Tibial nerve (tissue), 4 donors: ENCODE measurements around the gene CTSA. TPM values are rescaled to one million over a fixed set of nuclear protein-coding genes. Genes with fewer than 3 reads are reported as not detected.
"Not testable (repeated sequence)": the region's sequence is repeated elsewhere in the genome, so short reads cannot be mapped to it uniquely, and the experiment has no call there.

ENCODE experiments used
- DNase-seq, 2 donors: peaks; one replicate each; pipeline ENCODE4 v3.0.0-alpha.2; 2019; ENCODE audit warnings: low spot score in 2 of 2
- H3K27ac ChIP-seq, 4 donors: fragments of 200-600 bp; sonication (generic) in 3 of 4; one replicate each; pipeline ENCODE4 v1.5.1; 2017 to 2019; ENCODE audit warnings: mild to moderate bottlenecking in 1 of 4
- H3K27me3 ChIP-seq, 2 donors: fragments of 200-600 bp; sonication (generic) in 1 of 2; one replicate each; pipeline versions ENCODE4 v1.5.1 to v1.6.0; 2017 to 2019
- H3K36me3 ChIP-seq, 3 donors: fragments of 200-600 bp; sonication (generic); one replicate each; pipeline ENCODE4 v1.5.1; 2018 to 2019
- H3K4me1 ChIP-seq, 4 donors: fragments of 200-600 bp; sonication (generic) in 3 of 4; one replicate each; pipeline ENCODE4 v1.5.1; 2017 to 2019
- H3K4me3 ChIP-seq, 4 donors: fragments of 200-600 bp; sonication (generic) in 3 of 4; one replicate each; pipeline ENCODE4 v1.5.1; 2017 to 2019; ENCODE audit warnings: mild to moderate bottlenecking in 1 of 4, moderate library complexity in 1 of 4
- H3K9me3 ChIP-seq, 4 donors: fragments of 200-600 bp; sonication (generic) in 3 of 4; one replicate each; pipeline ENCODE4 v1.5.1; 2017 to 2019
- CTCF ChIP-seq, 5 experiments: fragments of 200-600 bp in 3 of 5; fragments of 450-650 bp in 2 of 5; sonication (generic) in 3 of 5; IDR thresholded peaks; one replicate each; pipeline ENCODE4 v1.5.1; 2016 to 2019; ENCODE audit warnings: antibody characterized with exemption in 5 of 5, mild to moderate bottlenecking in 3 of 5, moderate library complexity in 2 of 5
- EP300 ChIP-seq, 2 donors: sonication (generic); formaldehyde crosslinking; IDR thresholded peaks; one replicate each; pipeline ENCODE4 v1.6.1; 2017; ENCODE audit warnings: antibody characterized with exemption in 2 of 2, mild to moderate bottlenecking in 1 of 2
- POLR2A ChIP-seq, 2 donors: fragments of 450-650 bp; IDR thresholded peaks; one replicate each; pipeline ENCODE4 v1.6.1; 2017; ENCODE audit warnings: antibody characterized with exemption in 2 of 2, mild to moderate bottlenecking in 2 of 2, moderate library complexity in 2 of 2
- WGBS, 2 donors: methylation state at CpG; one replicate each; pipeline ENCODE4 v1.1.5; 2018; 5-methylcytosine and 5-hydroxymethylcytosine counted together
- total RNA-seq, 4 donors: library from RNA; depleted of rRNA; stranded (reverse); fragments of >200 nt; gene quantifications; one replicate each; pipeline ENCODE4 v1.1.0, GENCODE V29; 2016

Gene CTSA
- total RNA-seq, 4 donors from 2014 or later, result 50.4 to 87.3 (median 71.7) TPM

DNA sequence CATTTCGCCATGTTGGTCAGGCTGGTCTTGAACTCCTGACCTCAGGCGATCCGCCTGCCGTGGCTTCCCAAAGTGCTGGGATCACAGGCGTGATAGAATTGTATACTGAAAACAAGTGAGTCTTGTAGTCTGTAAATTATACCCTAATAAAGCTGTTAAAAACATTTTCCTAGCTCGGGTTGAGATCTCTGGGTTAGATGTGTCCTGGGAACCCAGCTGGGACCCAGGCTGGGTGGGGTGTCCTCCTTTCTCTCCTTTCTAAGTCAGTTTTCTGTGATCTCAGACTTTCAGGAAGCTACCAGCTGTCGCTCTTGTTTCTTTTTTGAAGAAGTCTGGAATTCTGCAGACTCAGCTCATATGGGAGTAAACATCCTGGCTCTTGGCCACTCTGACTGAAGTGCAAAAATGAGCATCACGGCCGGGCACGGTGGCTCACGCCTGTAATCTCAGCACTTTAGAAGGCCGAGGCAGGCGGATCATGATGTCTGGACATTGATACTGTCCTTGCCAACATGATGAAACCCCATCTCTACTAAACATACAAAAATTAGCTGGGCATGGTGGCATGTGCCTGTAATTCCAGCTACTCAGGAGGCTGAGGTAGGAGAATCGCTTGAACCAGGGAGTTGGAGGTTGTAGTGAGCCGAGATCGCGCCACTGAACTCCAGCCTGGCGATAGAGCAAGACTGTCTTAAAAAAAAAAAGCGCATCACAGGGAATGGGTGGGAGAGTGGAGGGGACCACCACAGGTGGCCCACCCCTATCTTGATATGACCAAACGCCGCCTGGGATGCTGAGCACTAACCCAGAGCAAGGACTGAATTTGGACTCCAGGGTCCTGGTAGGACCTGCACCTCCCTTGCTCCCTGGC lies 33.5 kb downstream of the CTSA start:
- Histone ChIP-seq H3K9me3 (no peaks in the 10 kb centered on the region), H3K27ac (peak overlapping the region; percentile 24 to 83 (median 62)), H3K4me3 (no peak overlapping the region), H3K36me3 (no peaks in the 10 kb centered on the region), H3K4me1 (peaks cover 0 to 38% (median 18%) of the 10 kb centered on the region in 4 donors), H3K27me3 (no peaks in the 10 kb centered on the region)
- 38% methylated on average over 21 of the region's 21 CpGs for WGBS, 2 donors
- TF ChIP-seq EP300 (IDR thresholded peaks at IDR 0.05) (peak; percentile 9 to 67), CTCF (IDR thresholded peaks at IDR 0.05) (no peak)
- peak; percentile 41 to 63 for DNase-seq

- Histone ChIP-seq H3K27me3 (no peaks in the 10 kb centered on the region), H3K27ac (peak overlapping the region in 3 of 4 donors; percentile 13 to 83 (median 68)), H3K9me3 (no peaks in the 10 kb centered on the region), H3K4me1 (peaks cover 0 to 25% (median 11%) of the 10 kb centered on the region in 4 donors), H3K4me3 (no peak overlapping the region), H3K36me3 (no peaks in the 10 kb centered on the region)
- no peak for DNase-seq
- WGBS, 2 donors, result 63 to 70% methylated on average over 9 of the region's 9 CpGs
- TF ChIP-seq EP300 (IDR thresholded peaks at IDR 0.05), result no peak
- no peak for TF ChIP-seq POLR2A (IDR thresholded peaks at IDR 0.05)
- TF ChIP-seq CTCF (IDR thresholded peaks at IDR 0.05), result no peak
Measured at GRCh38 chr20:45925821-45926506, 34.8 kb downstream of the CTSA start.

- DNase-seq, result no peak
- Histone ChIP-seq H3K36me3 (peaks cover 0 to 6% (median 0%) of the 10 kb centered on the region in 3 donors), H3K4me1 (peaks cover 0 to 25% (median 11%) of the 10 kb centered on the region in 4 donors), H3K27ac (peak overlapping the region in 1 of 4 donors; percentile 15), H3K4me3 (no peak overlapping the region), H3K27me3 (no peaks in the 10 kb centered on the region), H3K9me3 (no peaks in the 10 kb centered on the region)
- 62 to 87% methylated on average over 2 of the region's 2 CpGs for WGBS, 2 donors
- no peak for TF ChIP-seq POLR2A (IDR thresholded peaks at IDR 0.05)
- TF ChIP-seq EP300 (IDR thresholded peaks at IDR 0.05), result no peak
- no peak for TF ChIP-seq CTCF (IDR thresholded peaks at IDR 0.05)
Measured at GRCh38 chr20:45926731-45927070, 35.6 kb downstream of the CTSA start.

- 85 to 87% methylated on average over 12 to 14 of the region's 14 CpGs for WGBS, 2 donors
- Histone ChIP-seq H3K27me3 (no peaks in the 10 kb centered on the region), H3K9me3 (no peaks in the 10 kb centered on the region), H3K36me3 (peaks cover 0 to 6% (median 0%) of the 10 kb centered on the region in 3 donors), H3K4me1 (peaks cover 0 to 25% (median 11%) of the 10 kb centered on the region in 4 donors), H3K27ac (peak overlapping the region in 1 of 4 donors; percentile 15), H3K4me3 (no peak overlapping the region)
- TF ChIP-seq CTCF (IDR thresholded peaks at IDR 0.05) (no peak), EP300 (IDR thresholded peaks at IDR 0.05) (no peak)
- DNase-seq, result no peak
Measured at GRCh38 chr20:45927071-45927878, 36.1 kb downstream of the CTSA start.

DNA sequence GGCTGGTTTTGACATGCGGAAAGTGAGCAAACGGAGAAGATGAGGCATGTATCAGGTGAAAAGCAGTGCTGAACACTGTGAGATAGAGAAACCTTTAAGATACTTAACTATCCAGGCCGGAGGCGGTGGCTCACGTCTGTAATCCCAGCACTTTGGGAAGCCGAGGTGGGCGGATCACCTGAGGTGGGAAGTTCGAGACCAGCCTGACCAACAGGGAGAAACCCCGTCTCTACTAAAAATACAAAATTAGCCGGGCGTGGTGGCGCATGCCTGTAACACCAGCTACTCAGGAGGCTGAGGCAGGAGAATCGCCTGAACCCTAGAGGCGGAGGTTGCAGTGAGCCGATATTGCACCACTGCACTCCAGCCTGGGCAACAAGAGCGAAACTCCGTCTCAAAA lies 40.5 kb downstream of the CTSA start:
- H3K4me1 ChIP-seq, result peaks cover 0 to 22% (median 15%) of the 10 kb centered on the region in 4 donors
- WGBS, 2 donors, result 94 to 95% methylated on average over 17 of the region's 17 CpGs
- H3K36me3 ChIP-seq, H3K4me3 ChIP-seq, H3K27ac ChIP-seq, DNase-seq, H3K9me3 ChIP-seq, H3K27me3 ChIP-seq: not testable (repeated sequence)
